Activated naive CD8-positive, alpha-beta T cell (primary cell): ENCODE measurements around the gene RESF1.

ENCODE experiments used
- H3K27ac Mint-ChIP-seq: one replicate; pipeline ENCODE4 v1.8.0; 2021; ENCODE audit warnings: mixed read lengths
- H3K27me3 Mint-ChIP-seq: one replicate; pipeline ENCODE4 v1.8.0; 2021; ENCODE audit warnings: mixed read lengths
- H3K36me3 Mint-ChIP-seq: one replicate; pipeline ENCODE4 v1.8.0; 2021; ENCODE audit warnings: mixed read lengths
- H3K4me1 Mint-ChIP-seq: one replicate; pipeline ENCODE4 v1.8.0; 2021; ENCODE audit warnings: low read depth, mixed read lengths
- H3K4me3 Mint-ChIP-seq: one replicate; pipeline ENCODE4 v1.8.0; 2021; ENCODE audit warnings: mild to moderate bottlenecking, mixed read lengths
- H3K9me3 Mint-ChIP-seq: one replicate; pipeline ENCODE4 v1.8.0; 2021; ENCODE audit warnings: low read depth, mixed read lengths

RESF1 gene

GRCh38 chr12:31973818-31974217, 14.6 kb downstream of the RESF1 start:
- H3K9me3 Mint-ChIP-seq, result peaks cover 6% of the 10 kb centered on the region

GRCh38 chr12:31974673-31975072, 15.5 kb downstream of the RESF1 start:
- H3K4me1 Mint-ChIP-seq, result peaks cover 28% of the 10 kb centered on the region
- no peaks in the 10 kb centered on the region for H3K27me3 Mint-ChIP-seq
- H3K9me3 Mint-ChIP-seq, result peaks cover 6% of the 10 kb centered on the region
- H3K36me3 Mint-ChIP-seq, result peaks cover 59% of the 10 kb centered on the region
- peak overlapping the region; percentile 22 for H3K27ac Mint-ChIP-seq
- no peak overlapping the region for H3K4me3 Mint-ChIP-seq

More at GRCh38 chr12:31973818-31974217, 14.6 kb downstream of the RESF1 start:
- peaks cover 36% of the 10 kb centered on the region for H3K4me1 Mint-ChIP-seq
- no peak overlapping the region for H3K4me3 Mint-ChIP-seq
- H3K27me3 Mint-ChIP-seq, result no peaks in the 10 kb centered on the region
- peaks cover 54% of the 10 kb centered on the region for H3K36me3 Mint-ChIP-seq
- no peak overlapping the region for H3K27ac Mint-ChIP-seq

- Mint-ChIP-seq H3K27ac (peak overlapping the region; percentile 76), H3K9me3 (peaks cover 31% of the 10 kb centered on the region), H3K4me1 (peaks cover 42% of the 10 kb centered on the region), H3K4me3 (peak overlapping the region; percentile 9), H3K36me3 (peaks cover 74% of the 10 kb centered on the region), H3K27me3 (no peaks in the 10 kb centered on the region)
Measured at GRCh38 chr12:31984806-31985591, 25.8 kb downstream of the RESF1 start.

- H3K9me3 Mint-ChIP-seq, result peaks cover 33% of the 10 kb centered on the region
- H3K36me3 Mint-ChIP-seq, result peaks cover 79% of the 10 kb centered on the region
- H3K27me3 Mint-ChIP-seq, result no peaks in the 10 kb centered on the region
- peaks cover 50% of the 10 kb centered on the region for H3K4me1 Mint-ChIP-seq
- H3K4me3 Mint-ChIP-seq, result no peak overlapping the region
- peak overlapping the region; percentile 76 for H3K27ac Mint-ChIP-seq
Measured at GRCh38 chr12:31985832-31986231, 26.6 kb downstream of the RESF1 start.

- H3K27me3 Mint-ChIP-seq, result no peaks in the 10 kb centered on the region
- H3K9me3 Mint-ChIP-seq, result peaks cover 30% of the 10 kb centered on the region
- peak overlapping the region; percentile 82 for H3K27ac Mint-ChIP-seq
- H3K4me1 Mint-ChIP-seq, result peaks cover 51% of the 10 kb centered on the region
- H3K4me3 Mint-ChIP-seq, result no peak overlapping the region
- peaks cover 60% of the 10 kb centered on the region for H3K36me3 Mint-ChIP-seq
Measured at GRCh38 chr12:31989571-31990362, 30.6 kb downstream of the RESF1 start.

GRCh38 chr12:31991146-31991545, 31.9 kb downstream of the RESF1 start:
- H3K27me3 Mint-ChIP-seq, result no peaks in the 10 kb centered on the region
- H3K36me3 Mint-ChIP-seq, result peaks cover 48% of the 10 kb centered on the region
- H3K9me3 Mint-ChIP-seq, result peaks cover 18% of the 10 kb centered on the region
- peak overlapping the region; percentile 50 for H3K27ac Mint-ChIP-seq
- H3K4me1 Mint-ChIP-seq, result peaks cover 37% of the 10 kb centered on the region
- H3K4me3 Mint-ChIP-seq, result no peak overlapping the region

- H3K9me3 Mint-ChIP-seq, result peaks cover 15% of the 10 kb centered on the region
- peaks cover 42% of the 10 kb centered on the region for H3K36me3 Mint-ChIP-seq
- H3K27ac Mint-ChIP-seq, result peak overlapping the region; percentile 50
- H3K4me3 Mint-ChIP-seq, result no peak overlapping the region
- no peaks in the 10 kb centered on the region for H3K27me3 Mint-ChIP-seq
- peaks cover 31% of the 10 kb centered on the region for H3K4me1 Mint-ChIP-seq
Measured at GRCh38 chr12:31991815-31992214, 32.6 kb downstream of the RESF1 start.

GRCh38 chr12:31999692-32000091, 40.5 kb downstream of the RESF1 start:
- Mint-ChIP-seq H3K4me1 (peaks cover 2% of the 10 kb centered on the region), H3K36me3 (peaks cover 13% of the 10 kb centered on the region), H3K9me3 (no peaks in the 10 kb centered on the region), H3K27me3 (no peaks in the 10 kb centered on the region), H3K27ac (peak overlapping the region; percentile 28), H3K4me3 (no peak overlapping the region)

GRCh38 chr12:32000373-32001005, 41.3 kb downstream of the RESF1 start:
- H3K4me1 Mint-ChIP-seq, result peaks cover 2% of the 10 kb centered on the region
- H3K36me3 Mint-ChIP-seq, result peaks cover 13% of the 10 kb centered on the region
- no peak overlapping the region for H3K4me3 Mint-ChIP-seq
- no peaks in the 10 kb centered on the region for H3K27me3 Mint-ChIP-seq
- peak overlapping the region; percentile 81 for H3K27ac Mint-ChIP-seq
- no peaks in the 10 kb centered on the region for H3K9me3 Mint-ChIP-seq

GRCh38 chr12:32002848-32003493, 43.8 kb downstream of the RESF1 start:
- Mint-ChIP-seq H3K9me3 (no peaks in the 10 kb centered on the region), H3K27ac (peak overlapping the region; percentile 8), H3K4me1 (peaks cover 2% of the 10 kb centered on the region), H3K27me3 (no peaks in the 10 kb centered on the region), H3K36me3 (peaks cover 12% of the 10 kb centered on the region), H3K4me3 (no peak overlapping the region)

- H3K9me3 Mint-ChIP-seq, result no peaks in the 10 kb centered on the region
- H3K27me3 Mint-ChIP-seq, result no peaks in the 10 kb centered on the region
- H3K27ac Mint-ChIP-seq, result peak overlapping the region; percentile 46
- H3K4me3 Mint-ChIP-seq, result no peak overlapping the region
- peaks cover 2% of the 10 kb centered on the region for H3K4me1 Mint-ChIP-seq
- H3K36me3 Mint-ChIP-seq, result peaks cover 12% of the 10 kb centered on the region
Measured at GRCh38 chr12:32003654-32004053, 44.4 kb downstream of the RESF1 start.

GRCh38 chr12:32005496-32006125, 46.4 kb downstream of the RESF1 start:
- no peak overlapping the region for H3K4me3 Mint-ChIP-seq
- H3K27ac Mint-ChIP-seq, result no peak overlapping the region
- H3K27me3 Mint-ChIP-seq, result no peaks in the 10 kb centered on the region
- peaks cover 2% of the 10 kb centered on the region for H3K4me1 Mint-ChIP-seq
- H3K36me3 Mint-ChIP-seq, result peaks cover 9% of the 10 kb centered on the region
- no peaks in the 10 kb centered on the region for H3K9me3 Mint-ChIP-seq
